HG03460 (cell line): ENCODE measurements around the gene POU3F2.

Experiments used
- ATAC-seq: cut with Tn5 transposase; IDR thresholded peaks from one replicate; pipeline ENCODE4 v1.9.1; 2021; ENCODE audit not compliant: unreplicated experiment

Gene POU3F2

GRCh38 chr6:98830146-98830545 lies 4.2 kb upstream of the POU3F2 start:
- ATAC-seq = no peak

- ATAC-seq = no peak
Observed at GRCh38 chr6:98831057-98831958, 3.1 kb upstream of the POU3F2 start.

DNA sequence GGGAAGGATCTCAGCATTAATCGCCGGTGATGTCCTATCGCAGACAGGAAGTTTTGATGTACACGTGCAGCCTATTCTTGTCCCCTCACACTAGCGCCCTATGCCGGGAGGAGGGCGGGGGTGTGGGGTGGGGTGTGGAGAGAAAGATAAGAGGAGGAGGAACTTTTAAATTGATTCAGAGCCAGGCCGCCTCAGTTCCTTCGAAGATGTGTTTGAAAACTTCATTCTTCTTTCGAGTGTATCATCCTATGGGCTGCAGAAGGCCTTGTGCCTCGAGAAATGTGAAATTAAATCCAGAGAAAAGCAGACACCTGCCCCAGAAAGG lies 2.5 kb upstream of the POU3F2 start:
- no peak for ATAC-seq

- no peak for ATAC-seq
Observed at GRCh38 chr6:98832284-98833056, 1.9 kb upstream of the POU3F2 start.

GRCh38 chr6:98833057-98833306 lies 1.4 kb upstream of the POU3F2 start:
- no peak for ATAC-seq

DNA sequence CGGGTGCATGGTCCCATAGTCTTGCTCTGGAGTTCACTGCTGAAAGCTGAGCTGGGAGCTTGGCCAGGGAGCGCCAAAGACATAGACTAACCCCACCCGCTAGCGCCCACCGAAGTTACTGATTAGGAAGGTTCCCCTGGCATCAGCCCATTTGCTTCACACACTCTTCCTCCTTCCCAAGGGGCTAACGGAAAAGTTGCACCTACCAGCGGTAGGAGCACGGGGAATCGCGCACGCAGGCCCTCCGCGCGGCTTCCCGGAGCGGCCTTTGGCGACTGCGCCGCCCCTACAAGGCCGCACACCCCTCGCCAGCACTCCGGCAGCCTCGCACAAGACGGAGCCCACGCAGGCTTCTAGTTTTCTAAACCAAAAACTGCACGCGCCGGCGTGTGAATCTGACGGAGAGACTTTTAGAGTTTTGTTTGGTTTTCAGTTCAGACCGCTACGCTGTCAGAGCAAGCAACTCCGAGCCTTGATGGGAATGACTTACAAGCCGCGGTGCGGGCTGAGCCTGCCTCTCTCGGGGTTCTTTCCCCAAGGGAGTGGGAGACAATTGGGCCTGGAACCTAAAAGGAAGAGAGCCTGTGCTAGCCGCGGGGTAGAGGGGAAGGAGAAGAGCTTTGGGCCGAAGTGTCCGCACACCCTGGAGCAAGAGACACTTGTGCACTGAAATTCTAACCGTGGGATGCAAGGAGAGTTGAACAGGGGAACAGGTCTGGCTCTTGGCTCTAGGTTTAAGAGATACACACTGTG lies 891 bp upstream of the POU3F2 start:
- no peak for ATAC-seq

DNA sequence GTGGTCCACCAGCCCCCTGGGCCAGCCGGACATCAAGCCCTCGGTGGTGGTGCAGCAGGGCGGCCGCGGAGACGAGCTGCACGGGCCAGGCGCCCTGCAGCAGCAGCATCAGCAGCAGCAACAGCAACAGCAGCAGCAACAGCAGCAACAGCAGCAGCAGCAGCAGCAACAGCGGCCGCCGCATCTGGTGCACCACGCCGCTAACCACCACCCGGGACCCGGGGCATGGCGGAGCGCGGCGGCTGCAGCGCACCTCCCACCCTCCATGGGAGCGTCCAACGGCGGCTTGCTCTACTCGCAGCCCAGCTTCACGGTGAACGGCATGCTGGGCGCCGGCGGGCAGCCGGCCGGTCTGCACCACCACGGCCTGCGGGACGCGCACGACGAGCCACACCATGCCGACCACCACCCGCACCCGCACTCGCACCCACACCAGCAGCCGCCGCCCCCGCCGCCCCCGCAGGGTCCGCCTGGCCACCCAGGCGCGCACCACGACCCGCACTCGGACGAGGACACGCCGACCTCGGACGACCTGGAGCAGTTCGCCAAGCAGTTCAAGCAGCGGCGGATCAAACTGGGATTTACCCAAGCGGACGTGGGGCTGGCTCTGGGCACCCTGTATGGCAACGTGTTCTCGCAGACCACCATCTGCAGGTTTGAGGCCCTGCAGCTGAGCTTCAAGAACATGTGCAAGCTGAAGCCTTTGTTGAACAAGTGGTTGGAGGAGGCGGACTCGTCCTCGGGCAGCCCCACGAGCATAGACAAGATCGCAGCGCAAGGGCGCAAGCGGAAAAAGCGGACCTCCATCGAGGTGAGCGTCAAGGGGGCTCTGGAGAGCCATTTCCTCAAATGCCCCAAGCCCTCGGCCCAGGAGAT lies 1.0 kb downstream of the POU3F2 start:
- no peak for ATAC-seq

DNA sequence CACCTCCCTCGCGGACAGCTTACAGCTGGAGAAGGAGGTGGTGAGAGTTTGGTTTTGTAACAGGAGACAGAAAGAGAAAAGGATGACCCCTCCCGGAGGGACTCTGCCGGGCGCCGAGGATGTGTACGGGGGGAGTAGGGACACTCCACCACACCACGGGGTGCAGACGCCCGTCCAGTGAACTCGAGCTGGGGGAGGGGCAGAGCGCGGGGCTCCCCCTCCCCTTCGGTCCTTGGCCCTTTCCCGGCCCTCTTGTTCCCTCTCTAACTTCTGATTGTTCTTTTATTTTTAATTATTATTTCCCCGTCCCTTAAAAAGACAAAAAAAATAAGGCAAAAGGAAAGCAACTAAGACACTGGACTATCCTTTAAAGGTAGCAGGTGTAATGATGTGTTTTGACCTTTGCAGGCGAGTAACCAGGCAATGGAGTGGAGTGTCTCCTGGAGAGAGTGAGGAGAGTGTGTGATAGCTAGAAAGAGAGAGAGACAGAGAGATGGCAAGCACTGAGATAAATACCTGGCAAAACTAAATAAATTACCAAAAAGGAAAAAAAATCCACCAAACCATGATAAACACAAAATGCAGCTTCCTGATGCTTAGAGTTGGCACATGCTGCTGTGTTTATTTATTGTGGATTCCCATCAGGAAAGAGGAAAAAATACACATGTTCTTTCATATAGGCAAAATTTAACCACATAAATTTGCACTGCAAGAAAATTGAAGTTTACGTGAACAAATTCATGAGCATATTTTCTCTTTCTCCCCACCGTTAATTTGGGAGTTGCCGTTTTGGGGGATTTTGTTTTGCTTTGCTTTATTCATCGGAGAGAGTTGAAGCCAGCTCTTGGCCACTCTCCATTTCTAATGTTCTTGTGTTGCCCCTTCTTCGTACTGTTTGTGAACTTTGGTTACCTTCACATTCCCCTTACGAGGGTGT lies 1.9 kb downstream of the POU3F2 start:
- no peak for ATAC-seq

DNA sequence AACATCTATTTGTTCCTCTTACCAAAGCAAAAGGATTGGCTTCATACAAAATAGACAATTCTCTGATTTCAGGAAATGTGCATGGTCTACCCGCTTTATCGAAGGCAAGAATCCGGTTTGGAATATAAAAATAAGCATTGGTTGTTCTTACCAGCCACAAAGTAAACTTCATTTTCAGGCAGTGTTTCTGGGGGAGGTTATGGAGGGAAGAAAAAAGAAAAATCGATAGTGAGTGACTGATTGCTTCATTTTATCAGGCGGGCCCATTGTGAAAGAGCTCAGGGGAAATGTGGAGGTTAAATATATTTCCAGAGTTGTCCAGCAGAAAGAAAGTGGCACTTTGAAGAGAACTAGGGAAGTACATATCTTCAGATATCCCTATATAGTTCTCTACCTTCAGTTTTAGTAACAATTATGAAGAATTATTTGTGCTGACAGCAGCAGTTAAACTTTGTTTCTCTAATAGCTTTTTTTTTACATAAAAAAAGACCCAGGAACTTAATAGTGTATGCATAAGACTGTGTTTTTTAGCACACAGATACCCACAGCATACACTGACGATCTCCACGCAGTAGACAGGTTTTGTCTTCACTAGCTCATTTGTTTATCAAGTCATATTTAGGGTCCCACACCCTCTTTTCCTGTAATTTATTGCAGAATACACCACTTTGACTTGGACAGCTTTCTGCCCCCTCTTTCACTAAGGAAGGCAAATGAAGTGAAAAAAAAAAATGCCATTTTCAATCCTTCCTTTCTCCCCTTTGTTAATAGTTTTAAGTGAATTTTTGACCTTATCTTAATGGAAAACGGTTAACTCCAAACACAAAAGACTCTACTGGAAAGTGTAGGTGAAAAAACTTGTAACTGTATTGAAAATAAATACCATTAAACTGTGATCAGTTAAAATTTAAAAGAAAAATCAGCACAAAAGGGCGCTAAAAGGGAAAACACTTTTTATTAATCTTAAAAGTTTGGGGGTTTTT lies 2.9 kb downstream of the POU3F2 start:
- no peak for ATAC-seq

DNA sequence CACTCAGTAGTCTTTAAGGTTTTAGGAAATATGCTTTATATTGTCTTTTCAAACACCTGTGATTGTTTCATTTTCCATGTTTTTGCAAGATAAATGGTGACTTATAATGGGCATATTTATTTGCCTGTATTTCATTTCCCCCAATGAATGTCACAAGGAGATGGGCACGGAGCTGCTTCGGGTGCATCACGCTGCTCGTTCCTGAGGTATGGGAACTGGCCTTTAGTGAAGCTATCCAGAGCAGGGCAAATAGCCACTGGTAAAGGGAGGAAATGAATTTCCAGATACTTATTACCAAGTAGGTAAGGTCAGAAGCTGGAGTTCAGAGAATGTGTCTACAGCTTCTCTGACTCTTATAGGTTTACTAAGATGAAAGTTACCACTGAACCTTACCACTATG lies 3.7 kb downstream of the POU3F2 start:
- ATAC-seq = no peak

DNA sequence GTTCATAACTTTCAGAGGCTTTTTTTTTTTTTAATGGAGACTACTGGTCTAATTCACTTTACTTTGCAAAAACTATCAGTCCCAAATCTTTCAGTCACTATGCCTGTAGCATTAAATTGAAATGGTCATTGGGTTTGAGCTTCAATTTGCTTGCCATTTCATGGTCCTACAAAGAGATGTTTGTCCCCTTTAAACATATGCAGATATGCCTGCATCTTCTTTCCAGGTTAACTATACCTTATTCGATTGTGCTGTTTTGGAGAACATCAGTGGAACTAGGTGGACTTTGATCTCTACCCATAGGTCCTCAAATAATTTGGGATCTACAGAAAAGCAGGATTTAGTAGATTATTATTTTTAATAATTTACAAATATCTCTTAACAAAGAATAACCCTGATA lies 4.6 kb downstream of the POU3F2 start:
- no peak for ATAC-seq

DNA sequence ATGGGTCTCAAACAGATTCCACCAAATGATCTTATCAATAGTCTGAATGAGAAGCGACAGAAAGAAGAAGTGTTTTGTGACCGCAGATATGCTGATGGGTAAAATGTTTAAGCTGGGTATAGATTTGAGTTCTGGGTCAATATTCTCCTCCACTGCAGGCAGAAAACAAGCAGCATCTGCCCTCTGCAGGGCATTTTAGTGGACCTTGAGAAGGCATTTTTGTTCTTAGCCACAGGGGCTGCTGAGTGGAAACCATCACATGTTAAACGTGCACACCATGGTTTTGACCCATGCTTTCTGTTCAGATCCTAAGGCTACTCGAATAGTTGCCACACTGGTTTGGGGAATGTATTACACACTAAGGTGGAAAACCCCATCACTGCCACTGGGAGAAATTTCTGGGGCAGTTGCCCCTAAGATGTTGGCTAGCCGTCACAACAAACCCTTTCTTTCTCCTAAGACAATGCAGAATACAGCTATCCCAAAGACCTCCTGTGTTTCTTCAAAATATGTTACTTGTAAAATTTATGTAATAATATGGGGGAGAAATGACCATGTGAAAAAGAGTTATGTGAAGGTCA lies 5.5 kb downstream of the POU3F2 start:
- no peak for ATAC-seq

- no peak for ATAC-seq
Observed at GRCh38 chr6:98840385-98840784, 6.0 kb downstream of the POU3F2 start.

GRCh38 chr6:98840996-98841513 lies 6.7 kb downstream of the POU3F2 start:
- ATAC-seq = no peak

- no peak for ATAC-seq
Observed at GRCh38 chr6:98841621-98842341, 7.4 kb downstream of the POU3F2 start.

- no peak for ATAC-seq
Observed at GRCh38 chr6:98842342-98843180, 8.2 kb downstream of the POU3F2 start.
